ENCODE measurements around the gene GP1BA. TPM values are rescaled to one million over a fixed set of nuclear protein-coding genes. Genes with fewer than 3 reads are reported as not detected.
A peak's percentile ranks its signal among the peaks of the same experiment; 100 is the strongest.

The GP1BA gene
- total RNA-seq, 4 donors from 2014 or later = 0.19 TPM; not detected in 3

GRCh38 chr17:4970273-4970672 is 38.2 kb downstream of the GP1BA start:
- Histone ChIP-seq H3K9me3 (no peaks in the 10 kb centered on the region), H3K36me3 (peaks cover 0 to 52% of the 10 kb centered on the region in 2 donors), H3K4me3 (no peak overlapping the region), H3K27me3 (no peaks in the 10 kb centered on the region), H3K4me1 (peaks cover 3 to 78% (median 33%) of the 10 kb centered on the region in 3 donors), H3K27ac (peak overlapping the region in 3 of 4 donors; percentile 94 to 95 (median 95))
- 60% methylated on average over 1 of the region's 8 CpGs; no CpG with 5 or more reads in 1 of the 2 donors for WGBS, 2 donors (ENCODE audit: low coverage in 1 of 2)
- TF ChIP-seq POLR2A (IDR thresholded peaks at IDR 0.05) = no peak
- no peak for TF ChIP-seq POLR2AphosphoS5 (IDR thresholded peaks at IDR 0.05)
- no peak for TF ChIP-seq EP300 (IDR thresholded peaks at IDR 0.05)
- TF ChIP-seq CTCF (IDR thresholded peaks at IDR 0.05) = no peak
- ATAC-seq = no peak

GRCh38 chr17:4971826-4972225 is 39.7 kb downstream of the GP1BA start:
- no peak for TF ChIP-seq POLR2AphosphoS5 (IDR thresholded peaks at IDR 0.05)
- Histone ChIP-seq H3K9me3 (no peaks in the 10 kb centered on the region), H3K4me3 (no peak overlapping the region), H3K4me1 (peaks cover 3 to 63% (median 26%) of the 10 kb centered on the region in 3 donors), H3K36me3 (peaks cover 0 to 59% of the 10 kb centered on the region in 2 donors), H3K27ac (peak overlapping the region in 3 of 4 donors; percentile 34 to 95 (median 63)), H3K27me3 (no peaks in the 10 kb centered on the region)
- 90% methylated on average over 2 of the region's 6 CpGs; no CpG with 5 or more reads in 1 of the 2 donors for WGBS, 2 donors (ENCODE audit: low coverage in 1 of 2)
- no peak for ATAC-seq

DNA sequence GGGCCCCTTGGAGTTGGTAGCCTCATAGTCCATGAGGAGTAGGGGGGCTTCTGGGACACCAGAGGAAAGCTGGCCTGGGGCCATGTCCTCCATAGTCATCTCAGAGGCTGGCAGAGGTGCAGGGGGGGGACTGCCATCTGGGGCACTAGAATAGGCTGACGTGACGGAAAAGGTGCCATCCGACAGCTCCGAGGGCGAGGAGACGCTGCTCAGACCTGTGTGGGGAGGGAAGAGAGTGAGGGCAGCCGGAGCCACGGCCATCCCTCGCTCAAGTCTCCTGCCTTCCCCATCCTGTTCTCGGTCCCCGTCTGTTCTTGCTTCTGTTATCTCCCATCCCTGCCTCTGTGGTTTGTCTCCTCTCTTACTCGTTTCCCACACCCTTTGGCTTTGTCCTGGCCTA is 40.2 kb downstream of the GP1BA start:
- Histone ChIP-seq H3K36me3 (peaks cover 0 to 64% of the 10 kb centered on the region in 2 donors), H3K27ac (peak overlapping the region in 3 of 4 donors; percentile 34 to 95 (median 63)), H3K27me3 (no peaks in the 10 kb centered on the region), H3K4me1 (peaks cover 3 to 63% (median 26%) of the 10 kb centered on the region in 3 donors), H3K4me3 (no peak overlapping the region), H3K9me3 (no peaks in the 10 kb centered on the region)
- 87 to 100% methylated on average over 3 to 8 of the region's 12 CpGs for WGBS, 2 donors (ENCODE audit: low coverage in 1 of 2)
- TF ChIP-seq POLR2A (IDR thresholded peaks at IDR 0.05) = no peak
- TF ChIP-seq CTCF (IDR thresholded peaks at IDR 0.05) = no peak
- no peak for TF ChIP-seq POLR2AphosphoS5 (IDR thresholded peaks at IDR 0.05)
- no peak for TF ChIP-seq EP300 (IDR thresholded peaks at IDR 0.05)
- ATAC-seq = no peak

- no peaks in the 10 kb centered on the region for H3K9me3 ChIP-seq
- no peaks in the 10 kb centered on the region for H3K27me3 ChIP-seq
- 59% methylated on average over 6 of the region's 12 CpGs; no CpG with 5 or more reads in 1 of the 2 donors for WGBS, 2 donors (ENCODE audit: low coverage in 1 of 2)
- no peak for TF ChIP-seq POLR2AphosphoS5 (IDR thresholded peaks at IDR 0.05)
- TF ChIP-seq POLR2A (IDR thresholded peaks at IDR 0.05) = no peak
- no peak for TF ChIP-seq EP300 (IDR thresholded peaks at IDR 0.05)
- TF ChIP-seq CTCF (IDR thresholded peaks at IDR 0.05) = no peak
- no peak for ATAC-seq
- H3K4me1 ChIP-seq = peaks cover 3 to 63% (median 26%) of the 10 kb centered on the region in 3 donors
- peaks cover 0 to 69% of the 10 kb centered on the region in 2 donors for H3K36me3 ChIP-seq
- H3K27ac ChIP-seq = peak overlapping the region in 2 of 4 donors; percentile 63 to 95
- H3K4me3 ChIP-seq = no peak overlapping the region
Observed at GRCh38 chr17:4972752-4973151, 40.7 kb downstream of the GP1BA start.

DNA sequence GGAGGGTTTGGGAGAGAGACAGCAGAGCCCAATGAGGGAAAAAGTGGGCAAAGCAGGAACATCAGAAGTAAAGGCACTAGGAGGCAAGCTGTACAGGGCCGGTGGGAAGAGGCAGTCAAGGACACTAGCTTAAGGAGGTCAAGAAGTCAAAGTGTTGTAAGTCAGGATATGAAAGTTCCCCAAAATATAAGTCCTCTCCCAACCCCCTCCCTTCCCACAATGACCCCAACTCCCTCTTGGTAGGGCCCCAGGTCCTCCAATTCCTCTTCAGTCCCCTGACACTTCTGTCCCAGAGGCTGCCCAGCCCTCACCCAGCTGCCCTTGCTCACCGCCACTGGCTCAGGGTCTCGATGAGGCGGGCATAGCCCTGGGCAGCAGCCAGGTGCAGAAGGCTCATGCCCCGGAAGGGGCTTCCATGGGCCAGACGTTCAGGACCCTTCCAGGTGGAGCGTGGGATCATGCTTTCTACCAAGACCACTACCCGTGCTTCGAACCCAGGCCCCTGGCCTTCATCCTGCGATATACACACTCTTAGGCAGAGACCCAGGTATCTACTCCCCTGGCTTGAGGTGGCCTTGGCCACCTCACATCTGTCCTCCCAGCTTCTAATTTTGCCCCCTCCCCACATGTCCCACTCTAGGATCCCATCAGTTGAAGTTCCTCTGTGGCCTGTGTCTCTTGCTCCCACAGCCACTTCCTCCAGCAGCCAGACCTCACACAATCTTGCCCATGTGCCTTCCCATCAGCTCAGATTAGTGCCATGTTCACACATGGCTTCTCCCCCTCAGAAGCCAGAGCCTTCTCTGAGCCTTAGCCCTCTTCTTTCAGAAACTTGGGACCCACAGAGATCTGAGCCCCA is 41.4 kb downstream of the GP1BA start:
- 86 to 90% methylated on average over 1 to 2 of the region's 10 CpGs for WGBS, 2 donors (ENCODE audit: low coverage in 1 of 2)
- H3K36me3 ChIP-seq = peaks cover 0 to 76% of the 10 kb centered on the region in 2 donors
- H3K4me3 ChIP-seq = no peak overlapping the region

More for the DNA sequence above, 41.4 kb downstream of the GP1BA start:
- H3K9me3 ChIP-seq = no peaks in the 10 kb centered on the region
- H3K4me1 ChIP-seq = peaks cover 3 to 56% (median 20%) of the 10 kb centered on the region in 3 donors
- TF ChIP-seq EP300 (IDR thresholded peaks at IDR 0.05) = no peak
- no peak for TF ChIP-seq POLR2A (IDR thresholded peaks at IDR 0.05)
- TF ChIP-seq POLR2AphosphoS5 (IDR thresholded peaks at IDR 0.05) = no peak
- TF ChIP-seq CTCF (IDR thresholded peaks at IDR 0.05) = no peak
- no peak for ATAC-seq
- H3K27me3 ChIP-seq = no peaks in the 10 kb centered on the region
- peak overlapping the region in 3 of 4 donors; percentile 14 to 95 (median 63) for H3K27ac ChIP-seq

Measured in gastroesophageal sphincter (tissue), 4 donors.